OCI-LY3 (cell line): ENCODE data around the gene OBSCN.

Experiments used
- EZH2phosphoT487 ChIP-seq: fragments of 200-600 bp; shearing (Covaris generic); IDR thresholded peaks from 2 replicates; pipeline ENCODE4 v1.6.1; 2018; ENCODE audit warnings: antibody characterized with exemption, mixed run types, low read depth
- TF ChIP-seq, protein P1 (sequence below): fragments of 200-600, 300-600 bp; sonication (generic); IDR thresholded peaks from 2 replicates; pipeline ENCODE4 v1.5.1; 2014; ENCODE audit warnings: antibody characterized with exemption, low read length, low read depth

- TF ChIP-seq, protein P1, sequence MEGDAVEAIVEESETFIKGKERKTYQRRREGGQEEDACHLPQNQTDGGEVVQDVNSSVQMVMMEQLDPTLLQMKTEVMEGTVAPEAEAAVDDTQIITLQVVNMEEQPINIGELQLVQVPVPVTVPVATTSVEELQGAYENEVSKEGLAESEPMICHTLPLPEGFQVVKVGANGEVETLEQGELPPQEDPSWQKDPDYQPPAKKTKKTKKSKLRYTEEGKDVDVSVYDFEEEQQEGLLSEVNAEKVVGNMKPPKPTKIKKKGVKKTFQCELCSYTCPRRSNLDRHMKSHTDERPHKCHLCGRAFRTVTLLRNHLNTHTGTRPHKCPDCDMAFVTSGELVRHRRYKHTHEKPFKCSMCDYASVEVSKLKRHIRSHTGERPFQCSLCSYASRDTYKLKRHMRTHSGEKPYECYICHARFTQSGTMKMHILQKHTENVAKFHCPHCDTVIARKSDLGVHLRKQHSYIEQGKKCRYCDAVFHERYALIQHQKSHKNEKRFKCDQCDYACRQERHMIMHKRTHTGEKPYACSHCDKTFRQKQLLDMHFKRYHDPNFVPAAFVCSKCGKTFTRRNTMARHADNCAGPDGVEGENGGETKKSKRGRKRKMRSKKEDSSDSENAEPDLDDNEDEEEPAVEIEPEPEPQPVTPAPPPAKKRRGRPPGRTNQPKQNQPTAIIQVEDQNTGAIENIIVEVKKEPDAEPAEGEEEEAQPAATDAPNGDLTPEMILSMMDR = no peak
- TF ChIP-seq EZH2phosphoT487 = no peak
Measured at GRCh38 chr1:228315484-228315944, 107.7 kb downstream of the OBSCN start.
